Measurements from ENCODE around the gene STX1B.

STX1B gene

GRCh38 chr16:31010585-31011325, at the start of gene STX1B:
Gene STX1B, minus strand, starts transcription at chr16:31010638. Its CDS starts 242 bp downstream, at chr16:31010396.
- TF ChIP-seq POLR2A (IDR thresholded peaks at IDR 0.05; ENCODE audit: low read length), result no peak
- TF ChIP-seq GATA1 (IDR thresholded peaks at IDR 0.05; ENCODE audit: low read depth, low read length), result no peak
- no peak for DNase-seq

GRCh38 chr16:31055613-31056012, 45.2 kb upstream of the STX1B start:
- DNase-seq, result no peak
- TF ChIP-seq POLR2A (IDR thresholded peaks at IDR 0.05; ENCODE audit: low read length) (no peak), GATA1 (IDR thresholded peaks at IDR 0.05; ENCODE audit: low read depth, low read length) (no peak)

GRCh38 chr16:31052114-31052513, 41.7 kb upstream of the STX1B start:
- peak in 1 of 2 experiments; percentile 75 for DNase-seq
- TF ChIP-seq GATA1 (IDR thresholded peaks at IDR 0.05; ENCODE audit: low read depth, low read length), result no peak
- TF ChIP-seq POLR2A (IDR thresholded peaks at IDR 0.05; ENCODE audit: low read length), result no peak

GRCh38 chr16:31050280-31051030, 40.0 kb upstream of the STX1B start:
- no peak for DNase-seq
- TF ChIP-seq GATA1 (IDR thresholded peaks at IDR 0.05; ENCODE audit: low read depth, low read length) (no peak), POLR2A (IDR thresholded peaks at IDR 0.05; ENCODE audit: low read length) (no peak)

- no peak for DNase-seq
- TF ChIP-seq GATA1 (IDR thresholded peaks at IDR 0.05; ENCODE audit: low read depth, low read length), result no peak
- no peak for TF ChIP-seq POLR2A (IDR thresholded peaks at IDR 0.05; ENCODE audit: low read length)
Measured at GRCh38 chr16:31043898-31044481, 33.6 kb upstream of the STX1B start.

GRCh38 chr16:31043352-31043751, 32.9 kb upstream of the STX1B start:
- TF ChIP-seq POLR2A (IDR thresholded peaks at IDR 0.05; ENCODE audit: low read length) (no peak), GATA1 (IDR thresholded peaks at IDR 0.05; ENCODE audit: low read depth, low read length) (no peak)
- no peak for DNase-seq

GRCh38 chr16:31042866-31043265, 32.4 kb upstream of the STX1B start:
- DNase-seq, result no peak
- no peak for TF ChIP-seq POLR2A (IDR thresholded peaks at IDR 0.05; ENCODE audit: low read length)
- no peak for TF ChIP-seq GATA1 (IDR thresholded peaks at IDR 0.05; ENCODE audit: low read depth, low read length)

GRCh38 chr16:31038993-31039392, 28.6 kb upstream of the STX1B start:
- TF ChIP-seq POLR2A (IDR thresholded peaks at IDR 0.05; ENCODE audit: low read length) (no peak), GATA1 (IDR thresholded peaks at IDR 0.05; ENCODE audit: low read depth, low read length) (no peak)
- no peak for DNase-seq

GRCh38 chr16:31036691-31037090, 26.3 kb upstream of the STX1B start:
- TF ChIP-seq POLR2A (IDR thresholded peaks at IDR 0.05; ENCODE audit: low read length), result no peak
- no peak for TF ChIP-seq GATA1 (IDR thresholded peaks at IDR 0.05; ENCODE audit: low read depth, low read length)

GRCh38 chr16:31033709-31034492, 23.5 kb upstream of the STX1B start:
- peak; percentile 56 for TF ChIP-seq POLR2A (IDR thresholded peaks at IDR 0.05; ENCODE audit: low read length)
- no peak for TF ChIP-seq GATA1 (IDR thresholded peaks at IDR 0.05; ENCODE audit: low read depth, low read length)
- DNase-seq, result peak; percentile 88 to 93

More at GRCh38 chr16:31036691-31037090, 26.3 kb upstream of the STX1B start:
- no peak for DNase-seq

- no peak for TF ChIP-seq GATA1 (IDR thresholded peaks at IDR 0.05; ENCODE audit: low read depth, low read length)
- peak; percentile 63 for TF ChIP-seq POLR2A (IDR thresholded peaks at IDR 0.05; ENCODE audit: low read length)
- peak; percentile 99 for DNase-seq
Measured at GRCh38 chr16:31032736-31033708, 22.6 kb upstream of the STX1B start, which contains the start of gene STX4. Gene STX4, plus strand, starts transcription at chr16:31033558. Its CDS starts 248 bp downstream, at chr16:31033806.

- no peak for DNase-seq
- TF ChIP-seq POLR2A (IDR thresholded peaks at IDR 0.05; ENCODE audit: low read length), result no peak
- TF ChIP-seq GATA1 (IDR thresholded peaks at IDR 0.05; ENCODE audit: low read depth, low read length), result no peak
Measured at GRCh38 chr16:31031276-31031675, 20.8 kb upstream of the STX1B start.
